Spleen (tissue), 7 donors: ENCODE results near the gene DTL.

Source experiments
- POLR2A ChIP-seq, 3 donors: fragments of 450-650 bp; IDR thresholded peaks; one replicate each; pipeline ENCODE4 v1.5.1; 2017; ENCODE audit warnings: antibody characterized with exemption in 3 of 3, mild to moderate bottlenecking in 1 of 3
- TF ChIP-seq, protein P1 (sequence below), 11 experiments: fragments of 200-600 bp in 7 of 11; fragments of 450-650 bp in 4 of 11; sonication (generic) in 4 of 11; IDR thresholded peaks in 8 of 11; conservative IDR thresholded peaks in 3 of 11; 1 replicate in 7 of 11; 2 replicates in 4 of 11; pipeline versions ENCODE4 v1.4.0 to v1.8.0; 2016 to 2021; ENCODE audit warnings: antibody characterized with exemption in 11 of 11, inconsistent platforms in 4 of 11, mild to moderate bottlenecking in 1 of 11
- donor health status: DM: no; HTN: no; CAD: no; lungs with moderate emphysema.
- donor health status: DM: no; HTN: no; CAD: no.
- donor health status: DM: no; HTN: no; CAD: no.

GRCh38 chr1:212089560-212090163 lies 54.1 kb downstream of the DTL start:
- TF ChIP-seq, protein P1, sequence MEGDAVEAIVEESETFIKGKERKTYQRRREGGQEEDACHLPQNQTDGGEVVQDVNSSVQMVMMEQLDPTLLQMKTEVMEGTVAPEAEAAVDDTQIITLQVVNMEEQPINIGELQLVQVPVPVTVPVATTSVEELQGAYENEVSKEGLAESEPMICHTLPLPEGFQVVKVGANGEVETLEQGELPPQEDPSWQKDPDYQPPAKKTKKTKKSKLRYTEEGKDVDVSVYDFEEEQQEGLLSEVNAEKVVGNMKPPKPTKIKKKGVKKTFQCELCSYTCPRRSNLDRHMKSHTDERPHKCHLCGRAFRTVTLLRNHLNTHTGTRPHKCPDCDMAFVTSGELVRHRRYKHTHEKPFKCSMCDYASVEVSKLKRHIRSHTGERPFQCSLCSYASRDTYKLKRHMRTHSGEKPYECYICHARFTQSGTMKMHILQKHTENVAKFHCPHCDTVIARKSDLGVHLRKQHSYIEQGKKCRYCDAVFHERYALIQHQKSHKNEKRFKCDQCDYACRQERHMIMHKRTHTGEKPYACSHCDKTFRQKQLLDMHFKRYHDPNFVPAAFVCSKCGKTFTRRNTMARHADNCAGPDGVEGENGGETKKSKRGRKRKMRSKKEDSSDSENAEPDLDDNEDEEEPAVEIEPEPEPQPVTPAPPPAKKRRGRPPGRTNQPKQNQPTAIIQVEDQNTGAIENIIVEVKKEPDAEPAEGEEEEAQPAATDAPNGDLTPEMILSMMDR (IDR thresholded peaks at IDR 0.05 in 8 of 11, conservative IDR thresholded peaks at IDR 0.05 in 3 of 11) = no peak
- TF ChIP-seq POLR2A (IDR thresholded peaks at IDR 0.05) = no peak
